WERI-Rb-1 (cell line): Measurements from ENCODE around the gene VIM.

Experiments used
- DNase-seq: peaks from one replicate; pipeline ENCODE4 v3.0.0-alpha.2; 2020
- H3K27ac ChIP-seq: fragments of 250-450 bp; sonication (Bioruptor Pico); 2 replicates; pipeline ENCODE4 v1.5.1; 2020; ENCODE audit warnings: mild to moderate bottlenecking, moderate library complexity
- H3K27me3 ChIP-seq: fragments of 250-450 bp; sonication (Bioruptor Pico); 2 replicates; pipeline ENCODE4 v1.5.1; 2021; ENCODE audit warnings: mild to moderate bottlenecking, low read depth, moderate library complexity; ENCODE audit not compliant: insufficient read depth, severe bottlenecking
- H3K36me3 ChIP-seq: fragments of 250-450 bp; sonication (Bioruptor Pico); 2 replicates; pipeline ENCODE4 v1.5.1; 2020; ENCODE audit warnings: mild to moderate bottlenecking, moderate library complexity
- H3K4me3 ChIP-seq: 2 replicates; pipeline ENCODE4 v1.5.1; 2011; ENCODE audit warnings: low read depth, mild to moderate bottlenecking, control low read depth, low read length
- H3K9me3 ChIP-seq: fragments of 250-450 bp; sonication (Bioruptor Pico); 2 replicates; pipeline ENCODE4 v1.5.1; 2021; ENCODE audit warnings: mild to moderate bottlenecking, moderate library complexity; ENCODE audit not compliant: severe bottlenecking
- TF ChIP-seq, protein P1 (sequence below): IDR thresholded peaks from 2 replicates; pipeline ENCODE4 v1.5.1; 2011; ENCODE audit warnings: low read depth, mild to moderate bottlenecking, control low read depth, inconsistent platforms, low read length

The VIM gene

DNA sequence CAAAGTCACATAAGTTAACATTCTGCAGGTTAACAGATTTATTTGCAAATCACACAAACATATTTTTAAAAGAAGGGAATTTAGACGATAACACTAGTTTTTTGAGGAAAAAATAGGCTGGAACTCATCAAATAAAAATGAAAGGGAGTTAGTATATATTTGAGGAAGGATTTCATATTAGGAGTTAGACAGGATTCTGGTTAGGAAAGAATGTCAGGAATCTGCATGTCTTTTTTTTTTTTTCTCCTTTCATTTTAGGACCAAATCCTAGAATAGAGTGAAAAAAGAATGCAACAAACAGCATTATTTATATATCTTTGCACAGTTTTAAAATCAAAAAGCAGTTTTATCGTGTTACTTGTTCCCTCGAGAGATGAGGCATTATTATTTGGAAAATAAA, 17.7 kb upstream of the VIM start:
- no peak for DNase-seq
- TF ChIP-seq, protein P1, sequence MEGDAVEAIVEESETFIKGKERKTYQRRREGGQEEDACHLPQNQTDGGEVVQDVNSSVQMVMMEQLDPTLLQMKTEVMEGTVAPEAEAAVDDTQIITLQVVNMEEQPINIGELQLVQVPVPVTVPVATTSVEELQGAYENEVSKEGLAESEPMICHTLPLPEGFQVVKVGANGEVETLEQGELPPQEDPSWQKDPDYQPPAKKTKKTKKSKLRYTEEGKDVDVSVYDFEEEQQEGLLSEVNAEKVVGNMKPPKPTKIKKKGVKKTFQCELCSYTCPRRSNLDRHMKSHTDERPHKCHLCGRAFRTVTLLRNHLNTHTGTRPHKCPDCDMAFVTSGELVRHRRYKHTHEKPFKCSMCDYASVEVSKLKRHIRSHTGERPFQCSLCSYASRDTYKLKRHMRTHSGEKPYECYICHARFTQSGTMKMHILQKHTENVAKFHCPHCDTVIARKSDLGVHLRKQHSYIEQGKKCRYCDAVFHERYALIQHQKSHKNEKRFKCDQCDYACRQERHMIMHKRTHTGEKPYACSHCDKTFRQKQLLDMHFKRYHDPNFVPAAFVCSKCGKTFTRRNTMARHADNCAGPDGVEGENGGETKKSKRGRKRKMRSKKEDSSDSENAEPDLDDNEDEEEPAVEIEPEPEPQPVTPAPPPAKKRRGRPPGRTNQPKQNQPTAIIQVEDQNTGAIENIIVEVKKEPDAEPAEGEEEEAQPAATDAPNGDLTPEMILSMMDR: no peak
- no peak overlapping the region for H3K27ac ChIP-seq
- no peak overlapping the region for H3K4me3 ChIP-seq
- H3K9me3 ChIP-seq: no peaks in the 10 kb centered on the region
- no peaks in the 10 kb centered on the region for H3K36me3 ChIP-seq
- no peaks in the 10 kb centered on the region for H3K27me3 ChIP-seq

GRCh38 chr10:17212802-17213221, 15.2 kb upstream of the VIM start:
- no peak overlapping the region for H3K27ac ChIP-seq
- TF ChIP-seq, protein P1: no peak
- no peaks in the 10 kb centered on the region for H3K27me3 ChIP-seq
- H3K9me3 ChIP-seq: no peaks in the 10 kb centered on the region
- no peaks in the 10 kb centered on the region for H3K36me3 ChIP-seq
- H3K4me3 ChIP-seq: no peak overlapping the region
- no peak for DNase-seq

DNA sequence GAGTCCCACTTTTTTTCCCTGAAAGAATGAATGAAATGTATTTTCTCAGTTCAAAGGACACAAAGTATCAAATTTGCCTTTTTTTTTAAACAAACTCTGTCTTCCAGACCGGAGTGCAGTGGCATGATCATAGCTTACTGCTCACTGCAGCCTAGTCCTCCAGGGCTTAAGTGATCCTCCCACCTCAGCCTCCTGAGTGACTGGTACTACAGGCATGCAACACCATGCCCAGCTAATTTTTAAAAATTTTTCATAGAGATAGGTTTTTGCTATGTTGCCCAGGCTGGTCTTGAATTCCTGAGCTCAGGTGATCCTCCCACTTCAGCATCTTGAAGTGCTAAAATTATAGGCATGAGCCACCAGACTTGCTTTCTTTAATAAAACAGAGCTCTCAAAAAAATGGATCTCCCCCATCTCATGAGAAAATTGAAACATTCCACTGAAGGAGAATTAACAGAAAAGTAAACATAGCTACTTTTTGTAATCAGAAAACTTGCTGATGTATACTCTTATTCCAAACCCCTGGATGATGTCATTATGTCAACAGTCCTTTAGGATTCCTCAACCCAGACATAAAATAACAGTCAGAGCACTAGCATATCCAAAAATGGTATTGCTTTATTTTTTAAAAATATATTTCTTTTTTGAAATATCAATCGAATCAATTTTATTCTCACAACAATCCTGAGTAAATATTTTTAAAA, 14.2 kb upstream of the VIM start:
- TF ChIP-seq, protein P1: no peak
- Histone ChIP-seq H3K9me3 (no peaks in the 10 kb centered on the region), H3K4me3 (no peak overlapping the region), H3K36me3 (no peaks in the 10 kb centered on the region), H3K27me3 (no peaks in the 10 kb centered on the region), H3K27ac (no peak overlapping the region)
- no peak for DNase-seq

- DNase-seq: no peak
- Histone ChIP-seq H3K9me3 (no peaks in the 10 kb centered on the region), H3K4me3 (no peak overlapping the region), H3K27me3 (no peaks in the 10 kb centered on the region), H3K27ac (no peak overlapping the region), H3K36me3 (no peaks in the 10 kb centered on the region)
- TF ChIP-seq, protein P1: no peak
These were observed 13.5 kb upstream of the VIM start for GRCh38 chr10:17214526-17214925.

GRCh38 chr10:17214971-17215781, 12.9 kb upstream of the VIM start:
- Histone ChIP-seq H3K27ac (no peak overlapping the region), H3K36me3 (no peaks in the 10 kb centered on the region), H3K27me3 (no peaks in the 10 kb centered on the region), H3K4me3 (no peak overlapping the region), H3K9me3 (no peaks in the 10 kb centered on the region)
- TF ChIP-seq, protein P1: no peak
- no peak for DNase-seq
